ENCODE data around the gene RAB40B.
"Not testable (repeated sequence)": the region's sequence is repeated elsewhere in the genome, so short reads cannot be mapped to it uniquely, and the experiment has no call there.

Gene RAB40B

GRCh38 chr17:82698065-82698973 lies at the start of gene RAB40B:
TSS of gene RAB40B (minus strand) at chr17:82698698. CDS start at chr17:82698596, 102 bp downstream.
- peak; percentile 93 for ATAC-seq (ENCODE audit: low read depth)
- DNase-seq (ENCODE audit: low spot score): peak; percentile 99
- H3K27me3 ChIP-seq (ENCODE audit: insufficient read depth, poor library complexity, severe bottlenecking): no peaks in the 10 kb centered on the region
- no peaks in the 10 kb centered on the region for H3K9me3 ChIP-seq (ENCODE audit: severe bottlenecking)
- peak within 1 kb of the TSS; percentile 56 for H3K4me3 ChIP-seq (ENCODE audit: severe bottlenecking)
- H3K36me3 ChIP-seq (ENCODE audit: low read depth): no peaks in the 10 kb centered on the region
- no peak for TF ChIP-seq CTCF (IDR thresholded peaks at IDR 0.05; ENCODE audit: poor library complexity, severe bottlenecking)
- no peak within 1 kb of the TSS for H3K27ac ChIP-seq (ENCODE audit: poor library complexity, severe bottlenecking)
- H3K4me1 ChIP-seq (ENCODE audit: insufficient read depth, poor library complexity, severe bottlenecking): no peaks in the 10 kb centered on the region

- Histone ChIP-seq H3K36me3 (ENCODE audit: low read depth) (peaks cover 31% of the 10 kb centered on the region), H3K27me3 (ENCODE audit: insufficient read depth, poor library complexity, severe bottlenecking) (no peaks in the 10 kb centered on the region), H3K4me1 (ENCODE audit: insufficient read depth, poor library complexity, severe bottlenecking) (no peaks in the 10 kb centered on the region), H3K9me3 (ENCODE audit: severe bottlenecking) (peaks cover 8% of the 10 kb centered on the region), H3K27ac (ENCODE audit: poor library complexity, severe bottlenecking) (no peak overlapping the region), H3K4me3 (ENCODE audit: severe bottlenecking) (no peak overlapping the region)
- no peak for TF ChIP-seq CTCF (IDR thresholded peaks at IDR 0.05; ENCODE audit: poor library complexity, severe bottlenecking)
- no peak for DNase-seq (ENCODE audit: low spot score)
- no peak for ATAC-seq (ENCODE audit: low read depth)
Measured at GRCh38 chr17:82745524-82745923, 47.0 kb upstream of the RAB40B start.

- ATAC-seq (ENCODE audit: low read depth); DNase-seq (ENCODE audit: low spot score); H3K9me3 ChIP-seq (ENCODE audit: severe bottlenecking); H3K4me1 ChIP-seq (ENCODE audit: insufficient read depth, poor library complexity, severe bottlenecking); H3K27ac ChIP-seq (ENCODE audit: poor library complexity, severe bottlenecking); H3K27me3 ChIP-seq (ENCODE audit: insufficient read depth, poor library complexity, severe bottlenecking); H3K4me3 ChIP-seq (ENCODE audit: severe bottlenecking): not testable (repeated sequence)
- peaks cover 37% of the 10 kb centered on the region for H3K36me3 ChIP-seq (ENCODE audit: low read depth)
Measured at GRCh38 chr17:82744736-82745135, 46.2 kb upstream of the RAB40B start.

- H3K27ac ChIP-seq (ENCODE audit: poor library complexity, severe bottlenecking): no peak overlapping the region
- no peaks in the 10 kb centered on the region for H3K4me1 ChIP-seq (ENCODE audit: insufficient read depth, poor library complexity, severe bottlenecking)
- H3K27me3 ChIP-seq (ENCODE audit: insufficient read depth, poor library complexity, severe bottlenecking): no peaks in the 10 kb centered on the region
- TF ChIP-seq CTCF (IDR thresholded peaks at IDR 0.05; ENCODE audit: poor library complexity, severe bottlenecking): no peak
- ATAC-seq (ENCODE audit: low read depth): no peak
- peaks cover 4% of the 10 kb centered on the region for H3K9me3 ChIP-seq (ENCODE audit: severe bottlenecking)
- no peak for DNase-seq (ENCODE audit: low spot score)
- no peak overlapping the region for H3K4me3 ChIP-seq (ENCODE audit: severe bottlenecking)
- H3K36me3 ChIP-seq (ENCODE audit: low read depth): peaks cover 36% of the 10 kb centered on the region
Measured at GRCh38 chr17:82743344-82744219, 45.1 kb upstream of the RAB40B start.

All from RWPE2 (cell line).